CD14-positive monocyte (primary cell): ENCODE results near the gene CDH4. TPM values are rescaled to one million over a fixed set of nuclear protein-coding genes. Genes with fewer than 3 reads are reported as not detected.

ENCODE experiments used
- DNase-seq, 3 donors: peaks; one replicate each; pipeline ENCODE4 v3.0.0-alpha.2; 2011 to 2022
- H2AFZ ChIP-seq: 2 replicates; pipeline ENCODE4 v1.6.0; 2012; ENCODE audit warnings: mild to moderate bottlenecking, low read depth, low read length, inconsistent platforms; ENCODE audit not compliant: insufficient read depth, poor library complexity, severe bottlenecking
- H3K27ac ChIP-seq, 2 donors: 1 replicate in 1 of 2; 2 replicates in 1 of 2; pipeline ENCODE4 v1.5.1; 2012 to 2013; ENCODE audit warnings: low read length in 2 of 2, control low read depth in 1 of 2, inconsistent platforms in 1 of 2, low read depth in 1 of 2, mild to moderate bottlenecking in 1 of 2
- H3K27me3 ChIP-seq, 2 donors: one replicate each; pipeline versions ENCODE4 v1.6.0 to v1.6.1; 2011 to 2013; ENCODE audit warnings: low read length in 2 of 2; ENCODE audit not compliant: control insufficient read depth in 2 of 2, insufficient read depth in 2 of 2
- H3K36me3 ChIP-seq, 2 donors: replicated peaks in 1 of 2; 1 replicate in 1 of 2; 2 replicates in 1 of 2; pipeline versions ENCODE4 v1.5.1 to v1.6.1; 2012 to 2013; ENCODE audit warnings: low read length in 2 of 2, control low read depth in 1 of 2, inconsistent platforms in 1 of 2, mild to moderate bottlenecking in 1 of 2; ENCODE audit not compliant: insufficient read depth in 2 of 2, control insufficient read depth in 1 of 2
- H3K4me1 ChIP-seq, 2 donors: 1 replicate in 1 of 2; 2 replicates in 1 of 2; pipeline versions ENCODE4 v1.5.1 to v1.6.1; 2012 to 2013; ENCODE audit warnings: low read length in 2 of 2, control low read depth in 1 of 2, inconsistent platforms in 1 of 2, mild to moderate bottlenecking in 1 of 2, moderate library complexity in 1 of 2; ENCODE audit not compliant: insufficient read depth in 2 of 2, control insufficient read depth in 1 of 2
- H3K4me2 ChIP-seq: replicated peaks from 2 replicates; pipeline ENCODE3; 2012; ENCODE audit warnings: low read length, moderate library complexity, mild to moderate bottlenecking; ENCODE audit not compliant: poor library complexity, severe bottlenecking; ENCODE audit errors: extremely low read depth
- H3K4me3 ChIP-seq, 3 experiments: fragments of 200-600 bp in 1 of 3; sonication (generic) in 1 of 3; replicated peaks in 1 of 3; 1 replicate in 2 of 3; 2 replicates in 1 of 3; pipeline ENCODE4 v1.5.1; 2011 to 2013; ENCODE audit warnings: low read length in 3 of 3, mild to moderate bottlenecking in 3 of 3, control low read depth in 2 of 3, low read depth in 2 of 3, inconsistent platforms in 1 of 3, moderate library complexity in 1 of 3
- H3K79me2 ChIP-seq: 2 replicates; pipeline ENCODE4 v1.6.0; 2012; ENCODE audit warnings: mild to moderate bottlenecking, control low read depth, inconsistent platforms, low read length, moderate library complexity; ENCODE audit not compliant: insufficient read depth
- H3K9ac ChIP-seq: 2 replicates; pipeline ENCODE4 v1.6.0; 2017; ENCODE audit warnings: low read length, mild to moderate bottlenecking; ENCODE audit not compliant: insufficient read depth, poor library complexity, severe bottlenecking
- H3K9me3 ChIP-seq, 2 donors: replicated peaks in 1 of 2; 1 replicate in 1 of 2; 2 replicates in 1 of 2; pipeline versions ENCODE4 v1.5.1 to v1.6.1; 2012 to 2013; ENCODE audit warnings: low read length in 2 of 2, control low read depth in 1 of 2; ENCODE audit not compliant: control insufficient read depth in 1 of 2, insufficient read depth in 1 of 2
- H4K20me1 ChIP-seq: 2 replicates; pipeline ENCODE4 v1.6.0; 2012; ENCODE audit warnings: mild to moderate bottlenecking, low read length, control low read depth, moderate library complexity; ENCODE audit not compliant: insufficient read depth
- H3K27ac Mint-ChIP-seq, 7 donors: one replicate each; pipeline ENCODE4 v1.8.0; 2020; ENCODE audit warnings: mild to moderate bottlenecking in 7 of 7, mixed read lengths in 7 of 7, moderate library complexity in 6 of 7, inconsistent platforms in 2 of 7
- H3K27me3 Mint-ChIP-seq, 3 donors: one replicate each; pipeline ENCODE4 v1.8.0; 2021 to 2022; ENCODE audit warnings: low read depth in 3 of 3, mild to moderate bottlenecking in 3 of 3, mixed read lengths in 3 of 3, moderate library complexity in 3 of 3, inconsistent platforms in 1 of 3
- H3K36me3 Mint-ChIP-seq, 2 donors: one replicate each; pipeline ENCODE4 v1.8.0; 2020; ENCODE audit warnings: mixed read lengths in 2 of 2, inconsistent platforms in 1 of 2, mild to moderate bottlenecking in 1 of 2
- H3K4me1 Mint-ChIP-seq: one replicate; pipeline ENCODE4 v1.8.0; 2020; ENCODE audit warnings: mild to moderate bottlenecking, mixed read lengths
- H3K4me3 Mint-ChIP-seq, 2 donors: one replicate each; pipeline ENCODE4 v1.8.0; 2020; ENCODE audit warnings: mild to moderate bottlenecking in 2 of 2, mixed read lengths in 2 of 2, moderate library complexity in 1 of 2
- H3K9me3 Mint-ChIP-seq, 7 donors: one replicate each; pipeline ENCODE4 v1.8.0; 2020 to 2022; ENCODE audit warnings: mixed read lengths in 7 of 7, mild to moderate bottlenecking in 6 of 7, moderate library complexity in 6 of 7, inconsistent platforms in 2 of 7
- WGBS: methylation state at CpG from one replicate; pipeline ENCODE4 v1.1.5; 2013; ENCODE audit warnings: missing lambda C conversion rate; ENCODE audit not compliant: insufficient coverage; 5-methylcytosine and 5-hydroxymethylcytosine counted together
- intact Hi-C, 2 donors: fragments of 100-400 bp; cut with micrococcal nuclease; formaldehyde crosslinking; loops; one replicate each; pipeline versions ENCODE4 v1.15.0 to v1.15.1; 2023
- polyA plus RNA-seq, 3 donors: library from polyadenylated mRNA; depleted of rRNA in 1 of 3; unstranded in 2 of 3; stranded (reverse) in 1 of 3; fragments of 300-500 nt in 2 of 3; fragments of >200 nt in 1 of 3; fragmentation: Illumina TruSeq in 2 of 3; gene quantifications; 1 replicate in 2 of 3; 2 replicates in 1 of 3; pipeline ENCODE4 v1.2.3, GENCODE V29; 2012 to 2021
- TF ChIP-seq, protein P1 (sequence below): fragments of 200-600 bp; IDR thresholded peaks from one replicate; pipeline ENCODE4 v1.8.0; 2022; ENCODE audit warnings: antibody characterized with exemption, mild to moderate bottlenecking

CDH4 gene
- polyA plus RNA-seq, 3 donors, result not detected

DNA sequence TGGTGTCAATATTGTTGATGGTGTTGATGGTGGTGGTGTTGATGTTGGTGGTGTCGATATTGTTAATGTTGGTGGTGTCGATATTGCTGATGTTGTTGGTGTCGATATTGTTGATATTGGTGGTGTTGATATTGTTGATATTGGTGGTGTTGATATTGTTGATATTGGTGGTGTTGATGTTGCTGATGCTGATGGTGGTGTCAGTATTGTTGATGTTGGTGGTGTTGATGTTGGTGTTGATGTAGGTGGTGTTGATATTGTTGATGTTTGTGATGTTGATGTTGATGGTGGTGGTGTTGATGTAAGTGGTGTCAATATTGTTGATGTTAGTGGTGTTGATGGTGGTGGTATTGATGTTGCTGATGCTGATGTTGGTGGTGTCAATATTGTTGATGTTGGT, 240.0 kb downstream of the CDH4 start:
- no peaks in the 10 kb centered on the region for H3K36me3 Mint-ChIP-seq
- H3K4me2 ChIP-seq, result no peak overlapping the region
- 100% methylated on average over 3 of the region's 3 CpGs for WGBS
- no peak for DNase-seq
- no peak overlapping the region for H3K27ac ChIP-seq
- H2AFZ ChIP-seq, result no peak overlapping the region
- H3K4me3 Mint-ChIP-seq, result no peak overlapping the region
- no peaks in the 10 kb centered on the region for H4K20me1 ChIP-seq
- H3K27ac Mint-ChIP-seq, result no peak overlapping the region
- H3K36me3 ChIP-seq, result no peaks in the 10 kb centered on the region
- no peaks in the 10 kb centered on the region for H3K4me1 Mint-ChIP-seq
- no peaks in the 10 kb centered on the region for H3K27me3 Mint-ChIP-seq
- no peak overlapping the region for H3K4me3 ChIP-seq
- peaks cover 0 to 32% (median 17%) of the 10 kb centered on the region in 7 donors for H3K9me3 Mint-ChIP-seq
- intact Hi-C loops, result no loop called here
- no peaks in the 10 kb centered on the region for H3K79me2 ChIP-seq
- H3K27me3 ChIP-seq, result no peaks in the 10 kb centered on the region
- H3K4me1 ChIP-seq, result no peaks in the 10 kb centered on the region
- peaks cover 15 to 58% of the 10 kb centered on the region in 2 donors for H3K9me3 ChIP-seq
- TF ChIP-seq, protein P1, sequence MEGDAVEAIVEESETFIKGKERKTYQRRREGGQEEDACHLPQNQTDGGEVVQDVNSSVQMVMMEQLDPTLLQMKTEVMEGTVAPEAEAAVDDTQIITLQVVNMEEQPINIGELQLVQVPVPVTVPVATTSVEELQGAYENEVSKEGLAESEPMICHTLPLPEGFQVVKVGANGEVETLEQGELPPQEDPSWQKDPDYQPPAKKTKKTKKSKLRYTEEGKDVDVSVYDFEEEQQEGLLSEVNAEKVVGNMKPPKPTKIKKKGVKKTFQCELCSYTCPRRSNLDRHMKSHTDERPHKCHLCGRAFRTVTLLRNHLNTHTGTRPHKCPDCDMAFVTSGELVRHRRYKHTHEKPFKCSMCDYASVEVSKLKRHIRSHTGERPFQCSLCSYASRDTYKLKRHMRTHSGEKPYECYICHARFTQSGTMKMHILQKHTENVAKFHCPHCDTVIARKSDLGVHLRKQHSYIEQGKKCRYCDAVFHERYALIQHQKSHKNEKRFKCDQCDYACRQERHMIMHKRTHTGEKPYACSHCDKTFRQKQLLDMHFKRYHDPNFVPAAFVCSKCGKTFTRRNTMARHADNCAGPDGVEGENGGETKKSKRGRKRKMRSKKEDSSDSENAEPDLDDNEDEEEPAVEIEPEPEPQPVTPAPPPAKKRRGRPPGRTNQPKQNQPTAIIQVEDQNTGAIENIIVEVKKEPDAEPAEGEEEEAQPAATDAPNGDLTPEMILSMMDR, result no peak
- H3K9ac ChIP-seq, result no peak overlapping the region

DNA sequence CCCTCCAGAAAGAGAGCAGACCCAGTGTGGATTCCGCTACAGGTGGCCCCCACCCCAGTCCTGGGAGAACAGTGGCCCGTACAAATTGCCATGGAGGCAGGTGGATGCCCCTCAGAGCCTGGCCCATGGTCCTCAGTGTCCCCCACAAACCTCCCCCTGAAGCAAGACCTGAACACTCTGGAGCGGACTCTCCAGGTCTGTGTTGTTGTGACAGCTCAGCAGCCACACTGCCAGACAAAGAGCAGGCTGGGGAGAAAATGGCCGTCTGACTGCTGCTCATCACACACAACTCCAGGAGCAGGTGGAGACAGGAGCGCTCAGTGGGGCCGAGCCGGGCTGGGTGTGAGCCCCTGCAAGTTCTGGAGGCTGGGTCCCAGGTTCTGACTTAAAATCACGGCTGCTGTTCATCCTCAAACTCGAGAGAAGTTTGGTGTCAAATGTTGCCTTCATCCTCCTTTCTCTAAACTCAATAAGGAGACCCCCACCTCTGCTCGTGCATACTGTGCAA, 241.8 kb downstream of the CDH4 start:
- WGBS, result 92% methylated on average over 6 of the region's 10 CpGs
- Histone ChIP-seq H3K9me3 (peaks cover 15 to 61% of the 10 kb centered on the region in 2 donors), H3K27ac (no peak overlapping the region), H4K20me1 (no peaks in the 10 kb centered on the region), H2AFZ (no peak overlapping the region), H3K9ac (no peak overlapping the region), H3K4me3 (no peak overlapping the region), H3K4me1 (no peaks in the 10 kb centered on the region), H3K36me3 (no peaks in the 10 kb centered on the region), H3K4me2 (no peak overlapping the region), H3K79me2 (no peaks in the 10 kb centered on the region), H3K27me3 (no peaks in the 10 kb centered on the region)
- Mint-ChIP-seq H3K27me3 (no peaks in the 10 kb centered on the region), H3K4me1 (no peaks in the 10 kb centered on the region), H3K36me3 (no peaks in the 10 kb centered on the region), H3K4me3 (no peak overlapping the region), H3K9me3 (peaks cover 0 to 40% (median 19%) of the 10 kb centered on the region in 7 donors), H3K27ac (peak overlapping the region in 1 of 7 donors; percentile 19)
- TF ChIP-seq, protein P1, result no peak
- intact Hi-C loops, result no loop called here
- no peak for DNase-seq
